OCI-LY7 (cell line): ENCODE data around the gene SCN5A. TPM values are rescaled to one million over a fixed set of nuclear protein-coding genes. Genes with fewer than 3 reads are reported as not detected.
A peak's percentile ranks its signal among the peaks of the same experiment; 100 is the strongest.

Source experiments
- BruUV-seq: library from RNA; stranded (reverse); fragments of 400-500 nt; replicated peaks from 2 replicates; lab custom pipeline; 2021; lab: Mats Ljungman, UMichigan
- CTCF ChIA-PET: fragments of 300-600 bp; sonication (Branson Sonifier 250); formaldehyde crosslinking; loops from one replicate; lab custom pipeline; 2022; ENCODE audit warnings: antibody characterized with exemption; ENCODE audit not compliant: unreplicated experiment; lab: Charles Lee
- POLR2A ChIA-PET: fragments of 300-600 bp; sonication (Branson Sonifier 250); formaldehyde crosslinking; loops from one replicate; lab custom pipeline; 2022; ENCODE audit warnings: antibody characterized with exemption; lab: Charles Lee
- DNase-seq: peaks from one replicate; pipeline ENCODE4 v3.0.0-alpha.2; 2015; ENCODE audit warnings: low spot score
- H2AFZ ChIP-seq: fragments of 200-600 bp; sonication (generic), shearing (Covaris generic); 2 replicates; pipeline ENCODE4 v1.6.1; 2014; ENCODE audit warnings: mild to moderate bottlenecking, antibody characterized with exemption, low read length, moderate library complexity
- H3K27ac ChIP-seq: fragments of 200-600 bp; sonication (generic); 2 replicates; pipeline ENCODE4 v1.5.1; 2014; ENCODE audit warnings: mixed run types, low read depth, mild to moderate bottlenecking, moderate library complexity, low read length, inconsistent platforms; ENCODE audit not compliant: poor library complexity, severe bottlenecking
- H3K36me3 ChIP-seq: fragments of 200-600 bp; sonication (generic); 2 replicates; pipeline ENCODE4 v1.6.1; 2014; ENCODE audit warnings: mild to moderate bottlenecking, antibody characterized with exemption, low read length, moderate library complexity, mixed read lengths; ENCODE audit not compliant: insufficient read depth
- H3K4me1 ChIP-seq: fragments of 200-600 bp; sonication (generic); 2 replicates; pipeline ENCODE4 v1.5.1; 2014; ENCODE audit warnings: mild to moderate bottlenecking, low read length; ENCODE audit not compliant: insufficient read depth, poor library complexity, severe bottlenecking
- H3K4me2 ChIP-seq: fragments of 200-600 bp; sonication (generic); 2 replicates; pipeline ENCODE4 v1.6.1; 2014; ENCODE audit warnings: mild to moderate bottlenecking, low read length
- H3K4me3 ChIP-seq: fragments of 200-600 bp; sonication (generic); 2 replicates; pipeline ENCODE4 v1.5.1; 2014; ENCODE audit warnings: mild to moderate bottlenecking, low read depth, low read length; ENCODE audit not compliant: poor library complexity, severe bottlenecking
- H3K79me2 ChIP-seq: fragments of 200-600 bp; sonication (generic); 2 replicates; pipeline ENCODE4 v1.6.1; 2016; ENCODE audit warnings: low read depth, mild to moderate bottlenecking, low read length, moderate library complexity, mixed read lengths; ENCODE audit not compliant: insufficient read depth
- H3K9me2 ChIP-seq: fragments of 200-600 bp; sonication (generic); 2 replicates; pipeline ENCODE4 v1.6.1; 2016; ENCODE audit warnings: mild to moderate bottlenecking, low read length, mixed read lengths; ENCODE audit not compliant: insufficient read depth
- H3K9me3 ChIP-seq: fragments of 200-600 bp; sonication (generic); 2 replicates; pipeline ENCODE4 v1.6.1; 2014; ENCODE audit warnings: mild to moderate bottlenecking, mixed run types, low read length, mixed read lengths
- H4K20me1 ChIP-seq: fragments of 200-600 bp; sonication (generic); 2 replicates; pipeline ENCODE4 v1.6.1; 2014; ENCODE audit warnings: mild to moderate bottlenecking, antibody characterized with exemption, low read length, moderate library complexity, mixed read lengths; ENCODE audit not compliant: insufficient read depth
- CTCF ChIP-seq: fragments of 200-600 bp; sonication (generic); conservative IDR thresholded peaks from 2 replicates; pipeline ENCODE4 v1.5.1; 2014; ENCODE audit warnings: mild to moderate bottlenecking, antibody characterized with exemption, low read length, moderate library complexity, mixed read lengths
- EZH2phosphoT487 ChIP-seq: fragments of 200-600 bp; sonication (generic); IDR thresholded peaks from 2 replicates; pipeline ENCODE4 v1.6.1; 2018; ENCODE audit warnings: low read depth, borderline replicate concordance, mild to moderate bottlenecking, mixed run types, antibody characterized with exemption, low read length, moderate library complexity, mixed read lengths
- intact Hi-C: fragments of 100-400 bp; cut with micrococcal nuclease; formaldehyde crosslinking; loops from one replicate; pipeline ENCODE4 v1.10.0; 2022; ENCODE audit not compliant: unreplicated experiment
- total RNA-seq, 2 experiments: library from RNA; depleted of rRNA in 1 of 2; stranded (reverse); fragments of >200 nt in 1 of 2; shearing (Covaris generic) in 1 of 2; gene quantifications; 2 replicates each; pipeline ENCODE4 v1.2.3, GENCODE V29; 2014 to 2022

Gene SCN5A
- total RNA-seq, 2 experiments from 2014 or later = not detected

DNA sequence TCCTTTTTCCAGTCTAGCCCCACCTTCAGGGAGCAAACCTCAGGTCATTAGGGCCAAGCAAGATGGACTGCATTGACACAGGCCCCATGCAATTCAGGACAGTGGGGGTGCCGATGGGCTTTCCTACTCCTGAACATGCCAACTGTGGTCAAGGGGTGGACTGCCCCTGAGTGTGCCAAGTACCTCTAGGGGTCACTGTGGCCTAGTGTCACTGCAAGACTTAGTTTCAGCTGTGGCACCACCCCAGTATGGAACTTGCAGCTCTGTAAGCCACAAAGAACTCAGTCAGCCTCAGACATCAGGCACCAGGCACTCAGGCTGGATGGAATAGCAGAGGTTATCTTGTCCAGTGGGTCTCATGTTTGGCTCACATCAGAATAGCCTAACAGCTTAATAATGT is 121.0 kb downstream of the SCN5A start:
- H3K79me2 ChIP-seq = no peaks in the 10 kb centered on the region
- peak; percentile 4 for DNase-seq
- intact Hi-C loops = no loop called here
- BruUV-seq = no TSS peak
- H3K36me3 ChIP-seq = peaks cover 42% of the 10 kb centered on the region
- no peak overlapping the region for H2AFZ ChIP-seq
- no peaks in the 10 kb centered on the region for H4K20me1 ChIP-seq
- no peak overlapping the region for H3K4me2 ChIP-seq
- no peaks in the 10 kb centered on the region for H3K4me1 ChIP-seq
- H3K9me3 ChIP-seq = no peaks in the 10 kb centered on the region
- no peak for TF ChIP-seq EZH2phosphoT487
- TF ChIP-seq CTCF = peak; percentile 38
- H3K27ac ChIP-seq = no peak overlapping the region
- no peaks in the 10 kb centered on the region for H3K9me2 ChIP-seq
- POLR2A ChIA-PET = interaction anchor here (1.0 kb wide), 1 partner anchor 8 kb away, joined by 3 read pairs; no protein-coding TSS in a partner anchor
- CTCF ChIA-PET = no interaction called here
- H3K4me3 ChIP-seq = no peak overlapping the region

- ChIA-PET CTCF (no interaction called here), POLR2A (interaction anchor here (0.7 kb wide), 1 partner anchor 682 kb away, joined by 5 read pairs; no protein-coding TSS in a partner anchor)
- H2AFZ ChIP-seq = no peak overlapping the region
- intact Hi-C loops = no loop called here
- no TSS peak for BruUV-seq
- H3K79me2 ChIP-seq = no peaks in the 10 kb centered on the region
- DNase-seq = no peak
- H3K4me3 ChIP-seq = no peak overlapping the region
- no peaks in the 10 kb centered on the region for H3K9me2 ChIP-seq
- no peaks in the 10 kb centered on the region for H3K4me1 ChIP-seq
- no peaks in the 10 kb centered on the region for H4K20me1 ChIP-seq
- no peak overlapping the region for H3K27ac ChIP-seq
- TF ChIP-seq CTCF = no peak
- no peak for TF ChIP-seq EZH2phosphoT487
- peaks cover 54% of the 10 kb centered on the region for H3K36me3 ChIP-seq
- H3K4me2 ChIP-seq = no peak overlapping the region
- H3K9me3 ChIP-seq = no peaks in the 10 kb centered on the region
Measured at GRCh38 chr3:38526792-38527191, 122.7 kb downstream of the SCN5A start.

GRCh38 chr3:38524141-38524739 is 125.2 kb downstream of the SCN5A start:
- DNase-seq = no peak
- H2AFZ ChIP-seq = no peak overlapping the region
- no peaks in the 10 kb centered on the region for H3K79me2 ChIP-seq
- no peak overlapping the region for H3K4me3 ChIP-seq
- H3K36me3 ChIP-seq = peaks cover 68% of the 10 kb centered on the region
- CTCF ChIA-PET = interaction anchor here (0.6 kb wide), 1 partner anchor 44 kb away, joined by 3 read pairs; no protein-coding TSS in a partner anchor
- POLR2A ChIA-PET = interaction anchor here (2.1 kb wide), 1 partner anchor 14 kb away, joined by 5 read pairs; no protein-coding TSS in a partner anchor
- no peaks in the 10 kb centered on the region for H3K4me1 ChIP-seq
- H3K27ac ChIP-seq = no peak overlapping the region
- H3K4me2 ChIP-seq = no peak overlapping the region
- intact Hi-C loops = loop anchor here (5.0 kb wide), 1 partner anchor 473 kb away; no protein-coding TSS in a partner anchor
- H3K9me3 ChIP-seq = no peaks in the 10 kb centered on the region
- H4K20me1 ChIP-seq = no peaks in the 10 kb centered on the region
- no peak for TF ChIP-seq CTCF
- no peak for TF ChIP-seq EZH2phosphoT487
- no peaks in the 10 kb centered on the region for H3K9me2 ChIP-seq
- BruUV-seq = TSS peak; percentile 54
